A673 (cell line): Measurements from ENCODE around the gene PARD6A. TPM values are rescaled to one million over a fixed set of nuclear protein-coding genes. Genes with fewer than 3 reads are reported as not detected.

Experiments used
- BruUV-seq: library from RNA; stranded (reverse); fragments of 400-500 nt; replicated peaks from 2 replicates; lab custom pipeline; 2021; lab: Mats Ljungman, UMichigan
- CTCF ChIA-PET: fragments of 300-600 bp; sonication (Branson Sonifier 250); formaldehyde crosslinking; loops from one replicate; lab custom pipeline; 2022; ENCODE audit warnings: antibody characterized with exemption; lab: Charles Lee
- POLR2A ChIA-PET: fragments of 300-600 bp; sonication (Branson Sonifier 250); formaldehyde crosslinking; loops from one replicate; lab custom pipeline; 2022; ENCODE audit warnings: antibody characterized with exemption; ENCODE audit not compliant: low non-redundant PET; lab: Charles Lee
- DNase-seq: peaks from one replicate; pipeline ENCODE4 v3.0.0-alpha.2; 2015; ENCODE audit warnings: low spot score
- H3K27ac ChIP-seq: fragments of 200-600 bp; sonication (generic); 2 replicates; pipeline ENCODE4 v1.5.1; 2016; ENCODE audit warnings: mixed run types, low read depth, mild to moderate bottlenecking, mixed read lengths, antibody characterized with exemption, low read length; ENCODE audit not compliant: poor library complexity, severe bottlenecking
- H3K27me3 ChIP-seq: fragments of 200-600 bp; sonication (generic); replicated peaks from 2 replicates; pipeline ENCODE4 v1.6.1; 2017; ENCODE audit warnings: mixed run types, low read depth, mild to moderate bottlenecking, mixed read lengths, antibody characterized with exemption, low read length; ENCODE audit not compliant: insufficient read depth, poor library complexity
- H3K36me3 ChIP-seq: fragments of 200-600 bp; sonication (generic); 2 replicates; pipeline ENCODE4 v1.6.1; 2016; ENCODE audit warnings: mixed run types, mild to moderate bottlenecking, mixed read lengths, antibody characterized with exemption, low read length; ENCODE audit not compliant: insufficient read depth, poor library complexity, severe bottlenecking
- H3K4me1 ChIP-seq: fragments of 200-600 bp; sonication (generic); 2 replicates; pipeline ENCODE4 v1.6.1; 2017; ENCODE audit warnings: mixed run types, mild to moderate bottlenecking, mixed read lengths, antibody characterized with exemption, low read length; ENCODE audit not compliant: insufficient read depth, poor library complexity, severe bottlenecking
- H3K4me3 ChIP-seq: fragments of 200-600 bp; sonication (generic); 2 replicates; pipeline ENCODE4 v1.5.1; 2016; ENCODE audit warnings: low read depth, mixed run types, mild to moderate bottlenecking, mixed read lengths, low read length; ENCODE audit not compliant: poor library complexity, severe bottlenecking
- H3K9me3 ChIP-seq: fragments of 200-600 bp; sonication (generic); 2 replicates; pipeline ENCODE4 v1.6.1; 2016; ENCODE audit warnings: mixed run types, low read depth, mild to moderate bottlenecking, mixed read lengths, antibody characterized with exemption, low read length; ENCODE audit not compliant: poor library complexity, severe bottlenecking
- EZH2 ChIP-seq: fragments of 200-600 bp; sonication (generic); IDR thresholded peaks from 2 replicates; pipeline ENCODE4 v1.6.1; 2017; ENCODE audit warnings: borderline replicate concordance, low read depth, mild to moderate bottlenecking, mixed read lengths, antibody characterized with exemption, low read length; ENCODE audit not compliant: poor library complexity, severe bottlenecking
- intact Hi-C: fragments of 100-400 bp; cut with micrococcal nuclease; formaldehyde crosslinking; loops from one replicate; pipeline ENCODE4 v1.10.0; 2022; ENCODE audit not compliant: unreplicated experiment
- total RNA-seq: library from RNA; stranded (reverse); gene quantifications from 2 replicates; pipeline ENCODE4 v1.2.3, GENCODE V29; 2021
- TF ChIP-seq, protein P1 (sequence below): fragments of 300-800, 200-600 bp; sonication (generic); conservative IDR thresholded peaks from 2 replicates; pipeline ENCODE4 v1.5.1; 2017; ENCODE audit warnings: low read depth, mild to moderate bottlenecking, antibody characterized with exemption, low read length, moderate library complexity, mixed read lengths

PARD6A gene
- total RNA-seq, 1 experiment from 2014 or later = 8.6 TPM

DNA sequence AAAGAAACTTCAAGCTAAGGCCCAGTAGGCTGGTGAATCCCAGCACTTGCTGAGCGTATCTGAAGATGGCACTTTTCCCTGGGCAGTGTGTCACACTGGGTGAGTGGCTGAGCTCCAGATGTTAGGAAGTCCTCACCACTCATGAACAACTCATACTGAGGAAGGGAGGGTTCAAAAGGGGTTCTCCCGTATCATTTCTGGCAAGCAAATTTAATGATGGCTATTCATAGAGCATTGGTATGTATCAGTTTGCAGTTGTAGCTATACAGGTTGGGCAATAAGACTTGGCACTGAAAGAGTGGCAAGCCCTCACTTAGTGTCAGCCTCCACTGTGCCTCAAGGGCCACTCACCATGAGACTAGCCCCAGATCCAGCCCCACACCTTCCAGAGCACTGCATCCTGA, 47.6 kb downstream of the PARD6A start:
- Histone ChIP-seq H3K9me3 (no peaks in the 10 kb centered on the region), H3K4me1 (no peaks in the 10 kb centered on the region), H3K4me3 (no peak overlapping the region), H3K27ac (no peak overlapping the region), H3K27me3 (no peaks in the 10 kb centered on the region), H3K36me3 (no peaks in the 10 kb centered on the region)
- no TSS peak for BruUV-seq
- TF ChIP-seq EZH2 = no peak
- TF ChIP-seq, protein P1, sequence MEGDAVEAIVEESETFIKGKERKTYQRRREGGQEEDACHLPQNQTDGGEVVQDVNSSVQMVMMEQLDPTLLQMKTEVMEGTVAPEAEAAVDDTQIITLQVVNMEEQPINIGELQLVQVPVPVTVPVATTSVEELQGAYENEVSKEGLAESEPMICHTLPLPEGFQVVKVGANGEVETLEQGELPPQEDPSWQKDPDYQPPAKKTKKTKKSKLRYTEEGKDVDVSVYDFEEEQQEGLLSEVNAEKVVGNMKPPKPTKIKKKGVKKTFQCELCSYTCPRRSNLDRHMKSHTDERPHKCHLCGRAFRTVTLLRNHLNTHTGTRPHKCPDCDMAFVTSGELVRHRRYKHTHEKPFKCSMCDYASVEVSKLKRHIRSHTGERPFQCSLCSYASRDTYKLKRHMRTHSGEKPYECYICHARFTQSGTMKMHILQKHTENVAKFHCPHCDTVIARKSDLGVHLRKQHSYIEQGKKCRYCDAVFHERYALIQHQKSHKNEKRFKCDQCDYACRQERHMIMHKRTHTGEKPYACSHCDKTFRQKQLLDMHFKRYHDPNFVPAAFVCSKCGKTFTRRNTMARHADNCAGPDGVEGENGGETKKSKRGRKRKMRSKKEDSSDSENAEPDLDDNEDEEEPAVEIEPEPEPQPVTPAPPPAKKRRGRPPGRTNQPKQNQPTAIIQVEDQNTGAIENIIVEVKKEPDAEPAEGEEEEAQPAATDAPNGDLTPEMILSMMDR = no peak
- intact Hi-C loops = no loop called here
- ChIA-PET CTCF (interaction anchor here (0.6 kb wide), 1 partner anchor 232 kb away, joined by 9 read pairs; no protein-coding TSS in a partner anchor), POLR2A (no interaction called here)
- no peak for DNase-seq

DNA sequence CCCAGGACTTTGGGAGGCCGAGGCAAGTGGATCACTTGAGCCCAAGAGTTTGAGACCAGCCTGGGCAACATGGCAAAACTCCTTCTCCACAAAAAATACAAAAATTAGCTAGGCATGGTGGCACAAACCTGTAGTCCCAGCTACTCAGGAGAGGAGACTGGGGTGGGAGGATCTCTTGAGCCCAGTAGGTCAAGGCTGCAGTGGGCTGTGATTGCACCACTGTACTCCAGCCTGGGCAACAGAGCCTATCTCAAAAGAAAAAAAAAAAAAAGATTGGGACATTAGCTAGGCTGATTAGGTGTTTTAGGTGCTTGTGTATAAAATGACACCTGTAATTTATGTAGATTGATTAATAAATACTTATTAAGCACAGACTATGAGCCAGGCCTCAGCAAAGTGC, 48.3 kb downstream of the PARD6A start:
- TF ChIP-seq EZH2 = no peak
- Histone ChIP-seq H3K4me1 (no peaks in the 10 kb centered on the region), H3K9me3 (no peaks in the 10 kb centered on the region), H3K36me3 (no peaks in the 10 kb centered on the region), H3K27ac (no peak overlapping the region), H3K27me3 (no peaks in the 10 kb centered on the region), H3K4me3 (no peak overlapping the region)
- intact Hi-C loops = no loop called here
- ChIA-PET POLR2A (no interaction called here), CTCF (no interaction called here)
- no peak for DNase-seq
- BruUV-seq = no TSS peak

DNA sequence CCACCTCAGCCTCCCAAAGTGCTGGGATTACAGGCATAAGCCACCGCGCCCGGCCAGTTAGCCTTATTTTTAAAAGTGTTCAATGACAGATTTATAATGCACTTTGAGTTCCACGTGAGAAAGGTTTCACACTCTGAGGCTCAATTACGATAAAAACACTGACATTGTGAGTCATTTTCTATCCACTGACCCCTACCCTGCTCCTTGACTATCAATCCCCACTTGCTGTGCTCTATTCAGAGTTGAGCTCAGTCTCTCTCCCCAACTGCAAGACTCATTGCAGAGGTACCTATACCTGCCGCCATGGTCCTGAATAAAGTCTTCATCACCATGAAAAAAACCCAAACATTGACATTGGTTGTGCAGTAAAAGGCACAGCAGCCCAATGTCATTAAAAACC, 49.8 kb downstream of the PARD6A start:
- Histone ChIP-seq H3K27ac (no peak overlapping the region), H3K9me3 (no peaks in the 10 kb centered on the region), H3K36me3 (no peaks in the 10 kb centered on the region), H3K4me3 (no peak overlapping the region), H3K27me3 (no peaks in the 10 kb centered on the region), H3K4me1 (no peaks in the 10 kb centered on the region)
- no TSS peak for BruUV-seq
- CTCF ChIA-PET = no interaction called here
- no peak for DNase-seq
- intact Hi-C loops = no loop called here
- TF ChIP-seq EZH2 = no peak
- TF ChIP-seq, protein P1 = no peak
- POLR2A ChIA-PET = no interaction called here

Other genes with a start within 250 kb of the PARD6A start
- gene ZDHHC1, start 244.5 kb upstream of the PARD6A start, total RNA-seq = 5.3 and 6.8 TPM in 2 replicates
- 1.6 and 2.3 TPM in 2 replicates for gene HSD11B2, start 229.8 kb upstream of the PARD6A start, total RNA-seq
- 56.5 and 63.9 TPM in 2 replicates for gene ATP6V0D1, start 179.8 kb upstream of the PARD6A start, total RNA-seq
- gene AGRP, start 177.4 kb upstream of the PARD6A start, total RNA-seq = not detected in 2 replicates
- 22.9 and 29.0 TPM in 2 replicates for gene RIPOR1, start 132.1 kb upstream of the PARD6A start, total RNA-seq
- gene CTCF, start 98.4 kb upstream of the PARD6A start, total RNA-seq = 68.6 and 74.7 TPM in 2 replicates
- gene CARMIL2, start 15.8 kb upstream of the PARD6A start, total RNA-seq = 4.4 and 9.5 TPM in 2 replicates
- gene ACD, start 700 bp upstream of the PARD6A start, total RNA-seq = 45.8 and 48.0 TPM in 2 replicates
- gene ENKD1, start 5.8 kb downstream of the PARD6A start, total RNA-seq = 8.5 and 11.2 TPM in 2 replicates
- gene C16orf86, start 5.9 kb downstream of the PARD6A start, total RNA-seq = not detected in 2 replicates
- 22.6 and 25.1 TPM in 2 replicates for gene GFOD2, start 58.4 kb downstream of the PARD6A start, total RNA-seq
- 27.1 and 28.0 TPM in 2 replicates for gene RANBP10, start 145.6 kb downstream of the PARD6A start, total RNA-seq
- 1.0 and 1.6 TPM in 2 replicates for gene TSNAXIP1, start 145.9 kb downstream of the PARD6A start, total RNA-seq
- 46.6 and 48.9 TPM in 2 replicates for gene THAP11, start 181.4 kb downstream of the PARD6A start, total RNA-seq
- 197 and 217 TPM in 2 replicates for gene NUTF2, start 186.0 kb downstream of the PARD6A start, total RNA-seq
- gene CENPT, start 186.7 kb downstream of the PARD6A start, total RNA-seq = 52.9 and 62.3 TPM in 2 replicates
- 99.6 and 99.9 TPM in 2 replicates for gene EDC4, start 212.1 kb downstream of the PARD6A start, total RNA-seq
- 0.58 and 0.59 TPM in 2 replicates for gene NRN1L, start 223.9 kb downstream of the PARD6A start, total RNA-seq
- gene PSKH1, start 232.3 kb downstream of the PARD6A start, total RNA-seq = 24.2 and 27.4 TPM in 2 replicates